GM10266 (cell line): ENCODE data around the gene DDX24.

Experiments
- DNase-seq: peaks from one replicate; pipeline ENCODE4 v3.0.0; 2012; ENCODE audit errors: extremely low spot score
- CTCF ChIP-seq: IDR thresholded peaks from 2 replicates; pipeline ENCODE4 v1.5.1; 2012; ENCODE audit warnings: mild to moderate bottlenecking, low read depth; ENCODE audit not compliant: control insufficient read depth, insufficient read depth; ENCODE audit errors: missing control alignments

The DDX24 gene

GRCh38 chr14:93999573-93999972 is 81.4 kb downstream of the DDX24 start:
- no peak for DNase-seq
- TF ChIP-seq CTCF: peak; percentile 47

- DNase-seq: no peak
- no peak for TF ChIP-seq CTCF
These were observed 82.1 kb downstream of the DDX24 start for GRCh38 chr14:93998871-93999403.
